ENCODE data around the gene ENDOG.

ENDOG gene

DNA sequence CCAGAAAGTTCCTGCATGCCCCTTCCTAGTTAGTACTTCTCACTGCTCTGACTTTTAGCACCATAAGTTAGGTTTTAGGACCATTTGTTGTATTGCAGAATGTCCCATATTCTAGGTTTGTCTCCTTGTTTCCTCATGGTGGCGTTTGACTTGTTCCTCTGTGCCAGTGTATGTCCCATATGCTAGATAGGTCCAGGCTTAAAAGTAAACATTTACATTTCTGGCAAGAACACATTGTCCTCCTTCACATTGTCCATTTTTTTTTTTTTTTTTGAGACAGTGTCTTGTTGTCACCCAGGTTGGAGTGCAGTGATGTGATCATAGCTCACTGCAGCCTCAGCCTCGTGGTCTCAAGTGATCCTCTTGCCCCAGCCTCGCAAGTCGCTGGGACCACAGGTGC, 15.8 kb upstream of the ENDOG start:
- FAIRE-seq: no peak

DNA sequence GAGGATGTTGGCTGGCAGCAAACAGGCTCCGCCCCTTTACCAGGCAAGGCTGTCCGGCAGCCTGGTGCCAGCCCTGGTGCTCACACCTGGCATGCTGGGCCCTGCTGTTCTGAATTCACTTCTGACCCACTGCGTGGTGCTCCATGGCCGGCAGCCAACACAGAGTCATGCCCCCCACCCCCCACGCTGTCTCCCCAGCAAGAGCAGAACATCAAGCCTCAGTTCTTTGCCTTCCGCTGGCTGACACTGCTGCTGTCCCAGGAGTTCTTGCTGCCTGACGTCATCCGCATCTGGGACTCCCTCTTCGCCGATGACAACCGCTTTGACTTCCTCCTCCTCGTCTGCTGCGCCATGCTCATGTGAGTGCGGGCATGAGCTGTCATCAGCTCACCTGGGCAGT, 12.6 kb upstream of the ENDOG start:
- FAIRE-seq: no peak

DNA sequence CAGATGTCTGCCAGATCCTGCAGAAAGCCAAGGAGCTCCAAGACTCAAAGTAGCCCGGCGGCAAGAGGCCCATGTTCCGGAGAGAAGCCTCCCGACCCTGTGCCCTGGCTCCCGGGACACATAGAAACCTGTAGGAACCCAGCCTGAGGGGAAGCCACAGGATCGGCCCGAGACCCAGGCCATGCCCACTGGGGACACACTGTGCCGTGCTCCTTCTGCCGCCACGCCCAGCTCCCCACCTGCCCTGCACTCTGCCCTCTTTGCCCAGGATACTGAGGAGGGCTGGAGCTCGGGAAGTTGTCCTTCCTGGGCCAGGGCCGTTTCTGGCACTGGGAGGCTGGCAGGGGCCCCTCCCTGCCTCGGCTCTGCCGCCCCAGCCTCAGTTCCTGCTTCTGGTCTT, 10.5 kb upstream of the ENDOG start:
- no peak for FAIRE-seq

DNA sequence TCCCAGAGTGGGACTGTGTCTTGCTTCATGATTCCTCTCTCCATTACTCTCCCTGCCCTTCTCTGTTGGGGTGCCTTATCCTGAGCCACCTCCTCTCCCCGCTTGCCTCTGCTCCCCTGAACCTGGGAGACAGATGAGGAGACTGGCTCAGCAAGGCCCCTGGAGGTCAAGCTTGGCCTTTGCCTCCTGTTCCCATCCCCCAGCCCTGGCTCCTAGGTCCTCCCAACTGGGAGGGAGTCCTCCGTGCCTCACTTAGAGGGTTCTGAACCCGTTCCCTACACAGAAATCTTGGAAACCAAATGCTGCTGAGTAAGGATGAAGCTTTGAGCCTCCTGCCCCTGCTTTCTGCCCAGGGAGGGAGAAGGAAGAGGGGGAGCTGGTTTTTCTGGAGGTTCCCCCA, 9.8 kb upstream of the ENDOG start:
- FAIRE-seq: no peak

DNA sequence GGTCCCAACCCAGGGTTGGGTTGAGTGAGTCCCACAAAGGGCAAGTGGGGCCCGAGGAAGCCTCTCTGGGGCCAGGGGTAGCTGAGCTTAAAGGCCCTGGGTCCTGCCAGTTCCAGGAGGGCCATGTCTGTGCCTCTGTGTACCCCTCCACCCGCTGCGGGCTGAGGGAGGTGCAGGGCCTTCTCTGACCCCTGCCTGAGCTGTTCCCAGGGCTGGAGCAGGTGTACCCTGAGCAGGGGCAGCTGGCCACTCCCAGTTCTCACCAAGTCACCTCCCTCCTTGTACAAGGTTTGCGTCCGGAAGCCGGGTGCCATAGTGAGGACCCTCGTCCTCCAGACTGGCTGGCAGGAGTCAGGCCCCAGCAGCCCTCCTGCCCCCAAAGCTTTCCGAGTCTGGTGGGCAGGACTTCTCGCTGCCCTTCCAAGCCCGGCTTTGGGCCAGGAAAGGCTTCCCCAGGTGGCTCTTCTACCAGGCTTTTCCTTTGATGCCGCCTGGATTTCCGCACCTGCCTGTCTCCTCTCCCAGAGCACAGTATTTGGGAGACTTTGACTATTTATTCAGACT, 9.2 kb upstream of the ENDOG start:
- no peak for FAIRE-seq

DNA sequence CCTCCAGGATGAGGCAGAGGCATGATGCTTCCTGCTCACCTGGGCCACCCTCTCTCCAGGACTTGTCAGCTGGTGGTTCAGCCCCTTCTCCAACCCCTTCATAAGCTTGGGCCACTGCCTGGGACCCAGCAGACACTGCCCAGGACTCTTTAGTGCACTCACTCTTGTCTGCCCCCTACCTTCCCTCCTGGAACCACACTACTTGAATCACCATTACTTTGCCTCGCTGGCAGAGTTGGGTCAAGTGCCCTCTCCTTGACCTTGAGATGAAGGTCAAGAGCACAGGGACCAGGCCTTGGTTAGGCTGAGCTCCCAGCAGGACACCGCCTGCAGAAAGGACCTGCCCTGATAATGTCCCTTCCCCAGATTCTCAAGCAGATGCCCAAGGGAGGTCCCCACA, 8.5 kb upstream of the ENDOG start:
- no peak for FAIRE-seq

DNA sequence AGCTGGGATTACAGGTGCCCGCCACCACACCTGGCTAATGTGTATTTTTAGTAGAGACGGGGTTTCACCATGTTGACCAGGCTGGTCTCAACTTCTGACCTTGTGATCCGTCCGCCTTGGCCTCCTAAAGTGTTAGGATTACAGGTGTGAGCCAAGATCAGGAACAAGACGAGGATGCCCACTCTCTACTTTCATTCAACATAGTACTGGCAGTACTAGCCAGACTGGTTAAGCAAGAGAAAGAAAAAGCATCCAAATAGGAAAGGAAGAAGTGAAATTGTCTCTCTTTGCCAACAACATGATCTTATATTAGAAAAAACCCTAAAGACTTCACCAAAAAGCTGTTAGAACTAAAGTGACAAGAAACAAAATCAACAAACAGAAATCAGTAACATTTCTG, 7.4 kb upstream of the ENDOG start:
- no peak for FAIRE-seq

DNA sequence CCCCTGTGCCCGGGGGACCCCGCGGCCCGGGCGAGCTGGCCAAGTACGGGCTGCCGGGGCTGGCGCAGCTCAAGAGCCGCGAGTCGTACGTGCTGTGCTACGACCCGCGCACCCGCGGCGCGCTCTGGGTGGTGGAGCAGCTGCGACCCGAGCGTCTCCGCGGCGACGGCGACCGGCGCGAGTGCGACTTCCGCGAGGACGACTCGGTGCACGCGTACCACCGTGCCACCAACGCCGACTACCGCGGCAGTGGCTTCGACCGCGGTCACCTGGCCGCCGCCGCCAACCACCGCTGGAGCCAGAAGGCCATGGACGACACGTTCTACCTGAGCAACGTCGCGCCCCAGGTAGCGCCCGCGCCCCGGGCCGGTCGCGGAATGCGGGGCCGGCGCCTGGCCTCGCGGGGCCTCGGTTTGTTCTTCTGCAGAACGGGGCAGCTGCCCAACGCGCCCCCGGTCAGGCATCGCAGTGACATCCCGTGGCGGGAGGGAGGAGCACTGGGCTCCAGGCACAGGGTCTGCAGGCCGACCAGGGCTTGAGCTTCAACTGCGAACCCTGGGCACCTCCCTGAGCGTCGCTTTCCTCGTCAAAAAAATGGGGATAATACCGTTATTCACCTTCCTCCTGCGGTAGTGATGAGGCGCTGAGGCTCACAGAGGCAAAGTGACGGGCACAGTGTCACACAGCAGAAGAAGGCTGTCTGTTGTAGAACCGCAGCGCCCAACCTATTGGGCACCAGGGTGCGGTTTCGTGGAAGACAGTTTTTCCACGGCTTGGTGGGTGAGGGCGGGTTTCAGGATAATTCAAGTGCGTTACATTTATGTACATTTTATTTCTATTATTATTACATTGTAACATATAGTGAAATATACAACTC, 777 bp downstream of the ENDOG start:
- no peak for FAIRE-seq

DNA sequence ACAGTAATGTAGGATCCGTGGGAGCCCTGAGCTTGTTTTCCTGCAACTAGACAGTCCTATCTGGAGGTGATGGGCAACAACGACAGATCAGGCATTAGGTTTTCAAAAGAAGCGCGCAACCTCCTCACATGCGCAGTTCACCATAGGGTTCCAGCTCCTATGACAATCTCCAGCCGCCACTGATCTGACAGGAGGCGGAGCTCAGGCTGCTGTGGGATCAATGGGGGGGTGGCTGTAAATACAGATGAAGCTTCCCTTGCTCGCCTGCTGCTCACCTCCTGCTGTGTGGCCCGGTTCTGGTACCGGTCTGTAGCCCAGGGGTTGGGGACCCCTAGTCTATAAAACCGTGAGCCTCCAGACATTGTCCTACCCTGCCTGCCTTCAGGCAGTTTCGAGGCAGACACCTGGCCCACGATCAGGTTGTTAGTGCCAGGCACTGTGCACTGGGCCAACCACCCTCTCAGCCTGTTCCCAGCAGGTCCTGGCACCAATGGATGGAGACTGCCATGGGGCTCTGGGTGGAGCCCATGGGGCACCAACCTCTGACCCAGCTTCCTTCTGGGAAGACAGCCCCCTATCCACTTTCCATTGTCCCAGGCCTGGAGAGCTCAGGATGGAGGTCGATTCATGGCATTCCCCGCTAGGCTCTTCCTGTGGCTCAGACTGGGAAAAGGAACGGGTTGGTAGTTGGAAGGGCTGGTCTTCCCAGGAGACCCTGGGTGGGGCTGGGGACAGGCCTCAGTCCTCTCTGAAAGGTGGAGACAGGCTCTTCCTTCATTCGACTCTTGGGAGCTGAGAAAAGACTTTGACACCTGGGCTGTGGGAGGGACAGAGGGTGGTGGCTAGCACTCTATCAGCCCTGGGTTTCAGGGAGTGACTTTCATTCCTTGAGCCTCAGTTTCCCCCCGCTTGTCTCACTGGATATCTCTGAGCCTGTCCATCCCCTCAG, 1.7 kb downstream of the ENDOG start:
- FAIRE-seq: no peak

DNA sequence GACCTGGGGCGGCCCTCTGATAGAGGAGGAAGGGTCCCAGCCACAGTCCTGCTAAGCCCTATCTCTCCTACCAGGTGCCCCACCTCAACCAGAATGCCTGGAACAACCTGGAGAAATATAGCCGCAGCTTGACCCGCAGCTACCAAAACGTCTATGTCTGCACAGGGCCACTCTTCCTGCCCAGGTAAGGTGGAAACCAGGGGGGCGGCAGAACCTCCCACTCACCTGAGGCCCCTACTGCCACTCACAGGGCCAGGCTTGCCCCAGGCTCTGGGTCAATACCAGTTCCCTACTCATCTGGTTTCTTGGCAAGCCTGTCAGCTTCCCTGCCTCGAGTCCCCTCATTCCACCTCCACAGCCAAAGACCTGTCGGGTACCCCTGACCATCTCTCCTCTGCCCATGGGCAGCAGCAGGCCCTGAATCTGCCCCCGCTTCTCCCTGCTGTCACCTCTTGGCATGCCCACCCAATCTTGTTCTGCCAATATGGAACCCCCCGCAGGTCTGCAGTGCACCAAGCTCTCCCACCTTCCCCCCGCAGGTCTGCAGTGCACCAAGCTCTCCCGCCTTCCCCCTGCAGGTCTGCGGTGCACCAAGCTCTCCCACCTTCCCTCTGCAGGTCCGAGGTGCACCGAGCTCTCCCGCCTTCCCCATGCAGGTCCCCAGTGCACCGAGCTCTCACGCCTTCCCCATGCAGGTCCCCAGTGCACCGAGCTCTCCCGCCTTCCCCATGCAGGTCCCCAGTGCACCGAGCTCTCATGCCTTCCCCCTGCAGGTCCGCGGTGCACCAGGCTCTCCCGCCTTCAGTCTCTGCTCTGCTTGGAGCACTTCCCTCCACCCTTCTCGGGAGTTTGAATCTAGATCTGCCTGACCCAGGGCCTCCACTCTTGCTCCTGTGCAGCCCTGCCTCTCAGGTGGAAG, 2.6 kb downstream of the ENDOG start:
- FAIRE-seq: no peak

DNA sequence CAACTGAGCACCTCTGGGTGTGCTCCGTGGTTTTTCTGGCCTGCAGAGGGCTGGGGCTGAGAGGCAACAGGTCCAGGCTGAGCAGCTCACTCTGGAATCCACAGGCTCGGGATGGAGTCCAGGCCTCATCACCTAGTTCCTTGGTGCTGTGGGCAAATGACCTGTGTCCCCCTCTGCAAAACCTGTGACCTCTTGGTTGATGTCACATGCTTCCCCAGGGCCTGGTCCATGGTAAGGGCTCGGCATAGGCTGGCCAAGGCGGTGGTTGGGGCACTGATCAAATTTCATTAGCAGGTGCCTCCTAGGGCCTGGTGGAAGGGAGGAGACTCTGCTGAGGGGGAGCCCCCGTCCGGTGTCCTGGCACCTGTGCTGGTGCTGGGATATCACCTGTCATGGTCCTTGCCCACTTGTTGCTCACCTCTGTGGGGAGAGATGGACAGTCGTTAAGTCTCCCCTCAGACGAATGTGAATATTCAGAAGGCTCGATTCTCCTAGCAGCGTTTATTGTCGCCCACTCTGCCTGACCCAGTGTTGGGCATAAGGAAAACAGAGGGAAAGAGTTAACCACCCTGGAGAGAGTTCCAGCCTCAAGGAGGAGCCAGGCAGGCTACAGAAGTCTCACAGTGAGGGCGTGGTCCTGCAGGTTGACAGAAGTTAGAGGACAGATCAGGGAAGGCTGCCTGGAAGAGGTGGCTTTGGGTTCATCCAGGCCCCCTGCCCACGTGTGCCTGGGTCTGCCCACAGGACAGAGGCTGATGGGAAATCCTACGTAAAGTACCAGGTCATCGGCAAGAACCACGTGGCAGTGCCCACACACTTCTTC, 3.5 kb downstream of the ENDOG start:
- no peak for FAIRE-seq

DNA sequence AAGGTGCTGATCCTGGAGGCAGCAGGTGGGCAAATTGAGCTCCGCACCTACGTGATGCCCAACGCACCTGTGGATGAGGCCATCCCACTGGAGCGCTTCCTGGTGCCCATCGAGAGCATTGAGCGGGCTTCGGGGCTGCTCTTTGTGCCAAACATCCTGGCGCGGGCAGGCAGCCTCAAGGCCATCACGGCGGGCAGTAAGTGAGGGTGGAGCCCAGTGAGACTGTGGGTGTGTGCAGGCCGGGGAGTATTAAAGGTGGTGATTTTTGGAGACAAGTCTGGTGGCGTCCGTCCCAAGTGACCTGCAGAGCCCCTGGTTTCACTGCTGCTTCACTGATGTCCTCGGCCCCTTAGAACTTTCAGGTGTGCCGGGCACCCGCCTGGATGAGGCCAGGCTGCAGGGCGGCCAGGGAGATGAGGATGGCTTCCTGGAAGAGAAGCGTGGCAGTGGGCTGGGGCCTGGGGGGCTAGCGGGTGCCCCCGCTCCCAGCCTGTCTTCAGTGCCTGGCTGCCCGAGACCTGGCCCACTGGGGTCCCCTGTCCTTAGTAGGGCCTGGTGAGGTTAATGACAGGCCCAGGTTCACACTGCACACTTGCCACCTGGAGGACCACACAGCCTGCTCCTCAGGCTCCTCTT, 4.2 kb downstream of the ENDOG start:
- FAIRE-seq: no peak

DNA sequence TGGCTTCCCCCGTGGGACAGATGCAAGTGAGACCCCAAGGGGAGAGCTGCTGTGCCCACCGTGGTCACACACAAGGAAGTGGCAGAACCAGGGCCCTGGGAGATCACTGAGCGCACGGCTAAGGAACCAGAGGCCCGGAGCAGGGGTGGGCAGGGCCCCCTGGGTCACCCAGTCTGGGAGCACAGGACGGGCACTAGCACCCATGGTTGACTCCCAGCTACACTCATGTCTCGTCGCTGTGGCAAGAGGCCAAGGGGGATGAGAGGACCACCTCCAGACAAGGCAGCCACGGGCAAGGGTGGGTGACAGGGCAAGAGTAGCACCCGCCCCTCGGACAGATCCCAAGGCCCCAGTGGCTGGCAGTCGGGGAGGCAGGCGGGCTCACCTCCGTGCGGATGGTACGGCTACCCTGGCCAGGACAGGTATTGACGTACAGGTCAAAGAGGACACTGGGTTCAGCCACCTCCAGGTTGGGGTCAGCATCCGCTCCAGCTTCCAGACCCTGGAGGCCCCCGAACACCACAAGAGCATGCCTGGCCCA, 5.1 kb downstream of the ENDOG start:
- no peak for FAIRE-seq

DNA sequence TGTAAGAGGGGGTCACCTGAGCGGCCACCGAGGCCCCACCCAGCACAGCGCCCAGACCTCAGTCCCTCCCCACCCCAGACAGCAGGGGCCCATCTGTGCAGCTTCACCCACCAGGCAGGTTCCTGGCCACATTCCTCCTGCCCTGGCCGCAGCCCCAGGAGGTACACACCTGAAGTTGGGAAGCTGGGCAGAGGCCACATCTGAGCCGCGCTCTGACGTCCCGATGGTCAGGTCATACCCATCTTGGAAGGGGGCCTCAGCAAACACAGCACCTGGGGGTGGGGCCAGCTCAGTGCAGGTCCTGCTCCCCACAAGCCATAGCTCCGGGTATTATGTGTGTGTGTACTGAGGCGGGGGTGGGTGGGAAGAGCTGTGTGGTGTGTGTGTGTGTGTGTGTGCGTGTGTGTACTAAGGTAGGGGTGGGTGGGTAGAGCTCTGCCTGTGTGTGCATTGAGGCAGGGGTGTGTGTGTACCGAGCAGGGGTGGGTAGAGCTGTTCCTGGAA, 5.7 kb downstream of the ENDOG start:
- FAIRE-seq: no peak

DNA sequence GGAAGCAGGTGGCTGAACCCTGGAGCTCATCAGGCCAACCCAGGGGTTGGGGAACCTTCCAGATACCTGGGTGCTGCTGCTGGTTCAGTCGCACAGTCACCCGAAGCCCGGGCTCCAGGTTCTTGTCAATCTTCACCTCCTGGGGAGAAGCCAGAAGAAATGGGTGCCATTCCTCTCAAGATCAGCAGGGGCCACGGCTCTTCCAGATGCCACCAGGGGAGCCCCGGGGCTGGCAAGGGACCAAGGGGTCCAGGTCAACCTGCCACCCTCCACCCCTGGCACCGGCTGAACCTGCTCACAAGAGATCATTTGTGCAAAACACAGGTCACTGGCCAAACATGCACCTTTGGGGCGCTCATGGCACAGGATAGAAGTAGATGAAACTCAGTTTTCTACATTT, 6.6 kb downstream of the ENDOG start:
- no peak for FAIRE-seq

DNA sequence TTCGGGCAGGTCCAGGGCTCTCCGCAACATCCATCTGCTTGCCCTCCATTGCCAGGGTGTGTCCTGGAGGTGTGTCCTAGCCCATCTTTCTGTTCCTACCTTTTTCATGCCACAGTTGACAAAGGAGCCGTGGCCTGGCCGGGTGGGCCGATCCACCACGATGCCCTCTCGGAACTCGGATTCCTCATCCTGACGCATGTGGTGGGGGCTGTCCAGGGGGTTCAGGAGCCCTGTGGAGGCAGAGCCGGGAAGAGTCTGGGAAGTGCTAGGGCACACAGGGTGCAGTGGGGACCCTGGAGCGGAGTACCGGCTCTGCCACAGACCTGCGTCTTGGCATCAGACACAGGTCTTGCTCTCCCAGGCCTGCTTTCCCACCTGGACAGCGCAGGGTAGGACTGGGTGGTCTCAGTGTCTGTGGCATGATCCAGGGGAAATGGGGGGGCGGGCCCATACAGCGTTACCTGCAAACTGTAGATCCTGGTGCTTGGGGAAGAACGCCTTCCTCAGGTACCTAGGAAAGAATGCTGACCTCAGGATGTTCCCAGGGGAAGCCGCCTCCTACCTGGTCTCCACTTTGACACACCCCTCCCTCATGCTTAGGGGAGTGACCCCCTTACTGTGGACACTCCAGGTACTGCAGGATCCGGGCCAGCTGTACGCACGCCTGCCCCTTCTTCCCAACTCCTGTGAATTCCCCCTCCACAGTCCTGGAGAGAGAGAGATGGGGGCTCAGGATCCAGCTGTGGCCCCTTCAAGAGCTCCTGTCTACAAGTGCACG, 7.8 kb downstream of the ENDOG start:
- FAIRE-seq: no peak

DNA sequence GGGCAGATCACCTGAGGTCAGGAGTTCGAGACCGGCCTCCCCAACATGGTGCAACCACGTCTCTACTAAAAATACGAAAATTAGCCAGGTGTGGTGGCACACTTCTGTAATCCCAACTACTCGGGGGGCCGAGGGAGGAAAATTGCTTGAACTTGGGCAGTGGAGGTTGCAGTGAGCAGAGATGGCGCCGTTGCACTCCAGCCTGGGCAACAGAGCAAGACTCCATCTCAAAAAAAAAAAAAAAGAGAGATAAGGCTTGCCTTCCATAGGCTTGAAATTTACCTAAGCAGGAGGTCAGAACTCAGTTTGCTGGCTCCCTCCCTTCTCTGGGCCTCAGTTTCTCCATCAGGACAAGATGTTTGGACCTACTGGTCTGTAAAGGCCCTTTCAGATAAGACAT, 10.0 kb downstream of the ENDOG start:
- FAIRE-seq: no peak

DNA sequence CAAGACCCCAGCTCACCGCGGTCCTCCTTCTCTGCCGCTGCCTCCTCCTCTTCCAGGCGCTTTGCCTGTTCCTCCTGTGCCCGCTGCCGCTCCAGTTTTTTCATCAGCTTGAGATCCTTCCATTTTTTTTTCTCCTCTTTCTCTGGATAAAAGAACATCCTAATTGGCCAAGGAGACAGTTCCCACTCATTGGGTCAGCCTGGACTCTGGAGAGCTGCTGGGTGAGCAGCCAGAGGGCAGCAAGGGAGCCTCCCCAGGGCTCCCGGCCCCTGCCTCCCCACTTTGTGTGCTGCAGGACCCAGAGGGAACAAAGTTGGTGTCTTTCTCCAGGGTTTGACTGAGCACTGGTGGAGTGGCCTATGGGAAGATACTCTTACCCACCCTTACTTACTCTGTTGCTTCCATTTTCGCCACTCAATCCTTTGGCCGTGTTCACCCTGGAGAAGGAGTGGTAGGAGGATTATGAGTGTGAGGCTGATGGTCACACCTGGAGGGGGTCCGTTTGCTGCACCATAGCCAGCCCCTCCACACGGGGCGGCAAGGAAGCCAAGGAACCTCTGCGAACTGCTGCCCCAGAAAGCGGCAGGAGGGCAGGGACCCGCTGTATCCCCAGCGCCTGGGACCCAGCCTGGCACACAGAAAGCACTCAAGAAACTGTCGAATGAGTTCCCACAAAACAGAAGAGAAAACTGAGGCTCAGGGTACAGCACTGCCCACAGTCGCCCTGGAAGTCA, 10.6 kb downstream of the ENDOG start:
- no peak for FAIRE-seq
